Psoas muscle (tissue), 8 donors: ENCODE measurements around the gene ACAA1. TPM values are rescaled to one million over a fixed set of nuclear protein-coding genes. Genes with fewer than 3 reads are reported as not detected.

Source experiments
- ATAC-seq, 4 donors: fragments of 200-7000 bp; cut with Tn5 transposase; one replicate each; pipeline ENCODE4 v1.9.1; 2020; ENCODE audit warnings: moderate library complexity in 3 of 4, mild to moderate bottlenecking in 2 of 4
- DNase-seq, 2 donors: peaks; one replicate each; pipeline ENCODE4 v3.0.0-alpha.2; 2020
- H3K27ac ChIP-seq: fragments of 200-600 bp; one replicate; pipeline ENCODE4 v1.8.0; 2022
- H3K27me3 ChIP-seq, 3 donors: fragments of 200-600 bp in 1 of 3; one replicate each; pipeline versions ENCODE4 v1.6.1 to v1.8.0; 2013 to 2022; ENCODE audit warnings: low read length in 2 of 3, mild to moderate bottlenecking in 2 of 3, moderate library complexity in 1 of 3; ENCODE audit not compliant: insufficient read depth in 3 of 3
- H3K36me3 ChIP-seq, 2 donors: fragments of 200-600 bp in 1 of 2; one replicate each; pipeline versions ENCODE4 v1.6.1 to v1.8.0; 2013 to 2022; ENCODE audit warnings: low read depth in 1 of 2, mild to moderate bottlenecking in 1 of 2, moderate library complexity in 1 of 2; ENCODE audit not compliant: insufficient read depth in 1 of 2
- H3K4me1 ChIP-seq: fragments of 200-600 bp; one replicate; pipeline ENCODE4 v1.8.0; 2022
- H3K4me3 ChIP-seq: fragments of 200-600 bp; one replicate; pipeline ENCODE4 v1.8.0; 2022; ENCODE audit warnings: mild to moderate bottlenecking
- H3K9me3 ChIP-seq: fragments of 200-600 bp; one replicate; pipeline ENCODE4 v1.8.0; 2022
- WGBS, 3 donors: extraction: QIAGEN DNeasy Blood & Tissue Kit; methylation state at CpG; one replicate each; pipeline versions ENCODE4 v1.1.6 to v1.1.7; 2013; 5-methylcytosine and 5-hydroxymethylcytosine counted together
- intact Hi-C, 2 donors: fragments of 100-400 bp; cut with DNase I; formaldehyde crosslinking; loops; one replicate each; pipeline versions ENCODE4 v1.11.0 to v1.14.2; 2022
- polyA plus RNA-seq, 3 donors: library from polyadenylated mRNA; stranded (reverse); fragments of 200-250 nt; gene quantifications; one replicate each; pipeline ENCODE4 v1.2.3, GENCODE V29; 2013
- total RNA-seq, 4 donors: library from RNA; stranded (reverse); fragmentation: NEBNext Ultra II Directional in 2 of 4; extraction: Animal tissue kit (Norgen Biotek cat#: 25700) in 2 of 4; gene quantifications; one replicate each; pipeline versions ENCODE4 v1.2.1 to v1.2.4, GENCODE V29; 2021 to 2023
- TF ChIP-seq, protein P1 (sequence below): fragments of 200-600 bp; IDR thresholded peaks from one replicate; pipeline ENCODE4 v1.8.0; 2022; ENCODE audit warnings: antibody characterized with exemption
- donor health status: healthy with polysubstance abuse.
- donor health status: DM: no; HTN: no; CAD: no; lungs with moderate emphysema.
- donor health status: Bipolar disorder and iron deficiency.
- donor health status: healthy.
- donor health status: DM: yes; HTN: yes; CAD: no.
- donor health status: DM: no; HTN: no; CAD: no.
- donor health status: DM: no; HTN: no; CAD: no.
- donor health status: DM: yes; HTN: yes; CAD: no.

The ACAA1 gene
- total and polyA plus RNA-seq, 7 donors: 23.6 to 52.2 (median 34.9) TPM

DNA sequence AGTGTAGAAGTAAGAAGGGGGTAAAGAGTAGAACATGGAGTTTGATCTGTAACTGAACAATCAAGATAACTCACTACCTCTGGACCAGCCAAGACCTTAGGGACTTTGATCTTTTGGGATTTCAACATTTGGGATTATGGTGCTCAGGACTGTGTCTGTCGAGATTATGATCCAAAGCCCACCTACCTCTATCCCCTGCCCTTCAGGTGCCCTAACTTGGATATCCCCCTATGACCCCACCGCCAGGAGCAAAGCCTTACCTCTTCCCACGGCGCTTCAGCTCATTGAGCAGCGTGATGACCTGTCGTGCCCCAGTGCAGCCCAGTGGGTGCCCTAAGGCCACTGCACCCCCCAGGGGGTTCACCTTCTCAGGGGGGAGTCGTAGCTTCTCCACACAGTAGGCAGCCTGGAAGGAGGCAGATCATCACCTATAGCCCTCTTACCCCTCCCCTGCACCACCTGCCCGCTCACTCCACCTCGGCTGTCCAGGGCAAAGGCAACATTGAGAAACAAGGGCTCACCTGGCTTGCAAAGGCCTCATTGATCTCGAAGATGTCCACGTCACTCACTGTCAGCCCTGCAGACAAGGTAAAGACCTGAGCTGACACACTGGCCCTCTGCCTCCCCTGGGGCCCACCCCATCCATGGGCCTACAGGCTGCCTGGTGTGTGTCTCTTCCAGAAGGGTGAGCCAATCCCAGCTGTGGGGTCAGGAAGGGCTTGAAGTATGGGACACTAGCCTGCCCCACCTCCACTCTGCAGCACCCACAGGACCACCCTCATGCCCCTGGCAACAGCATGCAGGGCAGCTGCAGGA, 11.4 kb downstream of the ACAA1 start:
- Histone ChIP-seq H3K36me3 (peaks cover 16 to 100% of the 10 kb centered on the region in 2 donors), H3K4me3 (no peak overlapping the region), H3K27ac (no peak overlapping the region), H3K9me3 (no peaks in the 10 kb centered on the region), H3K27me3 (no peaks in the 10 kb centered on the region), H3K4me1 (no peaks in the 10 kb centered on the region)
- intact Hi-C loops: loop anchor here in 1 of 2 donors (10.0 kb wide), 1 partner anchor 349 kb away; no protein-coding TSS in a partner anchor
- TF ChIP-seq, protein P1, sequence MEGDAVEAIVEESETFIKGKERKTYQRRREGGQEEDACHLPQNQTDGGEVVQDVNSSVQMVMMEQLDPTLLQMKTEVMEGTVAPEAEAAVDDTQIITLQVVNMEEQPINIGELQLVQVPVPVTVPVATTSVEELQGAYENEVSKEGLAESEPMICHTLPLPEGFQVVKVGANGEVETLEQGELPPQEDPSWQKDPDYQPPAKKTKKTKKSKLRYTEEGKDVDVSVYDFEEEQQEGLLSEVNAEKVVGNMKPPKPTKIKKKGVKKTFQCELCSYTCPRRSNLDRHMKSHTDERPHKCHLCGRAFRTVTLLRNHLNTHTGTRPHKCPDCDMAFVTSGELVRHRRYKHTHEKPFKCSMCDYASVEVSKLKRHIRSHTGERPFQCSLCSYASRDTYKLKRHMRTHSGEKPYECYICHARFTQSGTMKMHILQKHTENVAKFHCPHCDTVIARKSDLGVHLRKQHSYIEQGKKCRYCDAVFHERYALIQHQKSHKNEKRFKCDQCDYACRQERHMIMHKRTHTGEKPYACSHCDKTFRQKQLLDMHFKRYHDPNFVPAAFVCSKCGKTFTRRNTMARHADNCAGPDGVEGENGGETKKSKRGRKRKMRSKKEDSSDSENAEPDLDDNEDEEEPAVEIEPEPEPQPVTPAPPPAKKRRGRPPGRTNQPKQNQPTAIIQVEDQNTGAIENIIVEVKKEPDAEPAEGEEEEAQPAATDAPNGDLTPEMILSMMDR: no peak
- ATAC-seq: no peak
- WGBS, 3 donors: 95 to 98% (median 97%) methylated on average over 11 of the region's 11 CpGs
- no peak for DNase-seq

DNA sequence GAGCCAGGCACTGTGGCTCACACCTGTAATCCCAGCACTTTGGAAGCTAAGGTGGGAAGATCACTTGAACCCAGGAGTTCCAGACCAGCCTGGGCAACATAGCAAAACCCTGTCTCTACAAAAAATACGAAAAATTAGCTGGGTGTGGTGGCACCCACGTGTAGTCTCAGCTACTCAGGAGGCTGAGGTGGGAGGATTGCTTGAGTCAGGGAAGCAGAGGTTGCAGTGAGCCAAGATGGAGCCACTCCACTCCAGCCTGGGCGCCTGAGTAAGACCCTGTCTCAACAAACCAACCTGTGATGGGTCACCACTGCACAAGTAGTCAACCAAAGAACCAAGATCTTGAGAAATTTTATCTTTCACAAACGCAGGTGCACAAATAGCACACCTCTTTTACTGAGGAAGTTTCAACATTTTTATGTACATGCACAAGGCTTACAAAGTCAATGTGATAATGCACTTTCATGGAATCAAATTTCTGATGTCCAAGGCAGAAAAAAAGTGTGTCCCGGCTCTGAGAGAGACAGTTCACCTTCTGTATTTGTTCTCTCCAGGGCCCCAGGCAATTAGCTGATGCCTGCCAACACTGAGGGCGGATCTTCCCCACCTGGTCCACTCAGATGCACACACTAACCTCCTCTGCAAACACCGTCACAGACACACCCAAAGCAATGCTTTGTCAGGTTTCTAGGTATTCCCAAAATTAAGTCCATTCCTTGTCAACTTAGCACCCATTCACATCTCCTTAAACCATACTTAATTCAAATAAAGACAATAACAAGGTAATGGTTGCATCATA, 12.4 kb downstream of the ACAA1 start:
- DNase-seq (no peak), ATAC-seq (no peak)
- peaks cover 16 to 100% of the 10 kb centered on the region in 2 donors for H3K36me3 ChIP-seq
- TF ChIP-seq, protein P1: no peak
- H3K27me3 ChIP-seq: no peaks in the 10 kb centered on the region
- WGBS, 3 donors: 78 to 82% (median 79%) methylated on average over 7 of the region's 7 CpGs
- no peak overlapping the region for H3K27ac ChIP-seq
- no peaks in the 10 kb centered on the region for H3K4me1 ChIP-seq
- no peaks in the 10 kb centered on the region for H3K9me3 ChIP-seq
- no peak overlapping the region for H3K4me3 ChIP-seq
- intact Hi-C loops: loop anchor here in 1 of 2 donors (10.0 kb wide), 1 partner anchor 350 kb away; no protein-coding TSS in a partner anchor

DNA sequence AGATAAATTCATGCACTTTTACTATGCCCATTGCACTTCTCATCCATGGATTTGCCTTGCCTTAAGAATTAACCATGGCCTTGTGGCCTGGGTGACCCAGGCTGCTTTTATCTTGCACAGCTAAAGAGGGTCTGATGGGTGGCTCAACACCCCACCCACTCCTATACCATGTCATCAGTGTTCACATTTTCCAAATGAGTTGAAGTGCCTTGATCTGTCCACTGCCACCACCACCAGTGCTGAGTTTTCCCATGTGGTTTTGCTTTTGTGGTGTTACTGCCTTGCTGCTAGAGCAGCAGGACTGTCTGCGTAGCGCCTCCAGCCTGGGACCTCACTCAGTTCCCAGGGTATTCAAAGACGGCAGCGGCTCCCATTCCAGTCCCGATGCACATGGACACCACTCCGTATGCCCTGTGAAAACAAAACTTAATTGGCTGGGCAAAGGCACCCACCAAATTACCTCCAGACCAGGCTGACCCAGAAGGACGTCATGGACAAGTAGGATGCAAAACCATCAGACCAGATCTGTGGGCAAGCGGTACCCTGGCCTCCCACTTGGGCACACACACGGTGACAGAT, 14.1 kb downstream of the ACAA1 start:
- H3K27ac ChIP-seq: no peak overlapping the region
- H3K27me3 ChIP-seq: no peaks in the 10 kb centered on the region
- TF ChIP-seq, protein P1: no peak
- WGBS, 3 donors: 86 to 92% (median 89%) methylated on average over 9 of the region's 9 CpGs
- no peak for ATAC-seq
- no peaks in the 10 kb centered on the region for H3K9me3 ChIP-seq
- no peaks in the 10 kb centered on the region for H3K4me1 ChIP-seq
- H3K4me3 ChIP-seq: no peak overlapping the region
- intact Hi-C loops: loop anchor here in 1 of 2 donors (10.0 kb wide), 1 partner anchor 352 kb away; no protein-coding TSS in a partner anchor
- H3K36me3 ChIP-seq: peaks cover 16 to 84% of the 10 kb centered on the region in 2 donors
- DNase-seq: no peak

DNA sequence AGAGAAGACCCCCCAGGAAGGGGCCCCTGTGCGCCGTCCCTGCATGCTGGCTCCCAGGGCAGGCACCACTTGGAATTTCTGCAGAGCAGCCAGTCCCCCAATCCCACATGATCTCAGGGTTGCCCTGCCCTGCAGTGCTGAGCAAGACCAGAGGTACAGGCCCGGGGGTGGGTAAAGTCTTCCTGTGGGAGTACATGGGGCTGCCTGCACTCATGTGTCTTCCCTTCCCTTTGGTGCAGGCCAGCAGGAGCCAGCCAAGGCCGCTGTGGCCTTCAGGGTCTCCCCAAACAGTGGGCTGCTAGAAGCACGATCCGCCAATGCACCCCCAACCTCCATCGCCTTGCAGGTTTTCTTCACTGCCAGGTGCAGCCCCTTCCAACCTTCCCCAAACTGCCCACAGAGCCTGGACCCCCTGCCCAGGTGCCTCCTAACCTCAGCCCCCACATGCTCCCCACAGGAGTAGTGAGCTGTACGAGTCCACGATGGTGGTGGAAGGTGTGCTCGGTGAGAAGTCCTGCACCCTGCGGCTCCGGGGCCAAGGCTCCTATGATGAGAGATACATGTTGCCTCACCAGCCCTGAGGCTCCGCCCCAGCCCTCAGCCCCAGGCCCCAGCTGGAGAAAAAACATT, 15.0 kb downstream of the ACAA1 start:
- WGBS, 3 donors: 90 to 93% (median 92%) methylated on average over 13 of the region's 13 CpGs
- Histone ChIP-seq H3K36me3 (peaks cover 11 to 75% of the 10 kb centered on the region in 2 donors), H3K27ac (no peak overlapping the region), H3K9me3 (no peaks in the 10 kb centered on the region), H3K27me3 (no peaks in the 10 kb centered on the region), H3K4me3 (no peak overlapping the region), H3K4me1 (no peaks in the 10 kb centered on the region)
- no peak for ATAC-seq
- intact Hi-C loops: loop anchor here in 1 of 2 donors (10.0 kb wide), 1 partner anchor 353 kb away; no protein-coding TSS in a partner anchor
- no peak for DNase-seq
- TF ChIP-seq, protein P1: no peak
